NCI-H1105 treated with DMSO at 0.1 percent for 48 hours (cell line): ENCODE measurements around the gene PFKL.
"Not testable (repeated sequence)": the region's sequence is repeated elsewhere in the genome, so short reads cannot be mapped to it uniquely, and the experiment has no call there.

ENCODE experiments used
- DNase-seq: peaks from one replicate; lab custom pipeline; 2025; lab: John Stamatoyannopoulos, UW

PFKL gene

DNA sequence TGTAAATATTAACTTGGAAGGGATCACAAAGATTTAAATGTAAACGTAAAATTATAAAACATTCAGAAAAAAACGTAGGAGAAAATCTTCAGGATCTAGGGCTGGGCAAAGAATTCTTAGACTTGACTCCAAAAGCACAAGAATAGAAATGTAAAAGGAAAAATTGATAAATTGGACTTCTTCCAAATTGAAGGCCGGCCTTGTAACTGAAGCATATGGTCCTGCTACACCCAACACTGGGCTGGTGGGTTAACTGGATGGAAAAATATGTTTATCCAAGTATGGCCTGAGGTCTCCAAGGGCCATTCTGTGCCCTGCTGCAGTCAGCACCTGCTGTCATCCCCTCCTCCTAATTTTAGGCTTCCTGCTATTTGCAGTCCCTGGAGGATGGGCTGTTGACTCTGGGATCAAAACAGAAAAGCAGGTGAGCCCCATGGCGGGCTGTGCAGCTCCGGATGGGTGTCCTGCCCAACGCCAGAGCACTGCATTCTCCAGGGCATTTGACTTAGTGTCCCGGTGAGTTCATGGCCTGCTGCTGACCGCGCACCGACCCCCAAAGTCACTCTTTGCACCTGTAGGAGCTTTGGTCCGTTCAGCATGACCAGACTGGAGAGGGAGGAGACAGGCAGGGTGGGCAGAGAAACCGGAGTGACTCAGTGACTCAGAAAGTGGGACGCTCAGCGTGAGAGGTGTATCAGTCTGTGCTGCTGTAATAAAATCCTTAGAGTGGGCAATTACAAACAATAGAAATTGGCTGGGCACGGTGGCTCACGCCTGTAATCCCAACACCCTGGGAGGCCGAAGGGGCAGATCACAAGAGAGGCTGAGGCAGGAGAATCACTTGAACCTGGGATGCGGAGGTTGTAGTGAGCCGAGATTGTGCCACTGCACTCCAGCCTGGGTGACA lies 20.2 kb upstream of the PFKL start:
- no peak for DNase-seq

DNA sequence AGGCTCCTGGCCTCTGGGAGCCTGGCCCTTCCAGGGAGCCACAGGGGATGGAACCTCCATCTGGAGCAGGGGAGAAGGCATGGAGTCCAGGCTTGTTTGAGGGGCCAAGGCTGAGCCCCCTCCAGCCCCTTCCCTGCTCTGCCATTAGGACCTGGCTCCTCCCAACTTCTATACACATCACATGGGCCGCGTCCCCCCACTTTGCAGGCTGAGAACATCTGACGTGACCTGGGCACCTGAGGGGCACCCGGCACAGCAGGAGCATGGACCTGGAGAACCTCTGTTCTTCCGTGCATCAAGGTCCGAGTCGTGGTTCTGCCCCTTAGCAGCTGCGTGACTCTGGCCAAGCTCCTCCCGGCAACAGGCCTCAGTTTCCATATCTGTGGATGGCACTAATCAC lies 18.1 kb upstream of the PFKL start:
- no peak for DNase-seq

DNA sequence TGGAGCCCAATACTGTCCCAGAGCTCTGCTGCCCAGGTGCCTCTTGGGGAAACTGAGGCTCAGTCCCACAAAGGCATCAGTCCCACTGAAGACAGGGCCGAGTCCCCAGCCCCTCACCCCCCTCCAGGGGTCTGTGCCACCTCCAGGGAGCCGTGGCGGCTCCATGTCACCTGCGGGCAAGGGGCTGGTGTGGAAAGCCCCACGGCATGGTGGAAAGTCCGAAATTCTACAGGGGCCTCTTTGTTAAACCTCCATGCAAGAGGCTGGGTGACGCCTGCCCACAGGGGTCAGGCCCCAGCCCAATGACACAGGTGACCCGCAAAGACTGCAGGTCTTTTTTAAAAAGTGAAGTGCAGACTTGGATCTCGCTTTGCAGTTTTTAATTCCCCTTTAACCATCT lies 17.5 kb upstream of the PFKL start:
- no peak for DNase-seq

DNA sequence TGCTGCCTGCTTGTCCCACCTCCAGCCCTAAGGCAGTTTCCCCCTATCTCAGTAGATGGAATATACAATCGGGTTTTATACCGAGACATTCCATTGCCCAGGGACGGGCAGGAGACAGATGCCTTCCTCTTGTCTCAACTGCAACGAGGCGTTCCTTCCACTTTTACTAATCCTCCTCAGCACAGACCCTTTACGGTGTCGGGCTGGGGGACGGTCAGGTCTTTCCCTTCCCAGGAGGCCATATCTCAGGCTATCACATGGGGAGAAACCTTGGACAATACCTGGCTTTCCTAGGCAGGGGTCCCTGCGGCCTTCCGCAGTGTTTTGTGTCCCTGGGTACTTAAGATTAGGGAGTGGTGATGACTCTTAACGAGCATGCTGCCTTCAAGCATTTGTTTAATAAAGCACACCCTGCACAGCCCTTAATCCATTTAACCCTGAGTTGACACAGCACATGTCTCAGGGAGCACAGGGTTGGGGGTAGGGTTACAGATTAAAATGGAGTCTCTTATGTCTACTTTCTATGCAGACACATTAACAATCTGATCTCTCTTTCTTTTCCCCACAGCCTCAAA lies 16.6 kb upstream of the PFKL start:
- DNase-seq = not testable (repeated sequence)

DNA sequence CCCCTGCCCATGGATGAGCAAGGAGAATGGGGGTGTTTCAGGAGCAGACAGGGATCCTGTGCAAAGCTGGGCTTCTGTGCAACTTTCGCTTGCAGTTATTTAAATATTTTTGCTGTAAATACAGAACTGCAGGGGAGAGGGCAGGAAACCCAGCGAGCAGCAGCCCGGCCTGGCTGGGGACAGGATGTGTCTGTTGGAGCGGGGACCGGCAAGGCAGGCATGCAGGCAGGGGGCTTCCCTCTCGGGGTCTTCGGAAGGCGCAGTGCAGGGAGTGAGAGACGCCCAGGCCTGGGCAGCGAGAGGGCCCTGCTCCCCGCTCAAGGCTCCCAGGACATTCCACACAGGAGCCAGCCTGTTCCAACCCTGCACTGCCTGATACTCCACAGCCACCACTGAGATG lies 15.9 kb upstream of the PFKL start:
- no peak for DNase-seq

DNA sequence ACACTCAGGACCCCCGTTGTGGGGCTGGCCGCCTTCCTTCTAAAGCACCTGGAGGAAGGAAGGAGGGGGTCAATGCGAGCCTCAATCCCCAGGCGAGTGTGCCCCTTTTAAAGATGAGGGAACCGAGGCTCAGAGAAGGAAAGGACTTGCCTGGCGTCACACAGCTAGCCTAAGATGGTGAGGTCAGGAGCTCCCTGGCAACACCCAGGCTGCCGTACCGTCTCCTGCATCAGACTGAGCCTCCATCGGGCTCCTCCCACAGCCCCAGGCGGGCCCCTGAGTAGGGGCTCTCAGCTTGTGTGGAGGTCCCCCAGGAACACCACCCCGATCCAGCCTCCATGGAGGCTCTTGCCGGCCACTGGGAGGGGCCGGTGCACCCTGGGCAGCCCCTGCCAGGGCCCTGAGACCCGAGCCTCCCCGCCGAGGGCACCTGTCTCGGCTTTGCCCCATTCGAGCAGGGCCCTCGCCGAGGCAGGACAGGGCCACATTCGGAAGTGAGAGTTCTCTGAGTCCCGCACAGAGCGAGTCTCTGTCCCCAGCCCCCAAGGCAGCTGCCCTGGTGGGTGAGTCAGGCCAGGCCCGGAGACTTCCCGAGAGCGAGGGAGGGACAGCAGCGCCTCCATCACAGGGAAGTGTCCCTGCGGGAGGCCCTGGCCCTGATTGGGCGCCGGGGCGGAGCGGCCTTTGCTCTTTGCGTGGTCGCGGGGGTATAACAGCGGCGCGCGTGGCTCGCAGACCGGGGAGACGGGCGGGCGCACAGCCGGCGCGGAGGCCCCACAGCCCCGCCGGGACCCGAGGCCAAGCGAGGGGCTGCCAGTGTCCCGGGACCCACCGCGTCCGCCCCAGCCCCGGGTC lies 14.5 kb upstream of the PFKL start, which contains the start of gene AIRE:
AIRE (plus strand) TSS at position 739 of the 855 bp plus-strand sequence. CDS start 131 bp downstream, outside the sequence.
- no peak for DNase-seq

DNA sequence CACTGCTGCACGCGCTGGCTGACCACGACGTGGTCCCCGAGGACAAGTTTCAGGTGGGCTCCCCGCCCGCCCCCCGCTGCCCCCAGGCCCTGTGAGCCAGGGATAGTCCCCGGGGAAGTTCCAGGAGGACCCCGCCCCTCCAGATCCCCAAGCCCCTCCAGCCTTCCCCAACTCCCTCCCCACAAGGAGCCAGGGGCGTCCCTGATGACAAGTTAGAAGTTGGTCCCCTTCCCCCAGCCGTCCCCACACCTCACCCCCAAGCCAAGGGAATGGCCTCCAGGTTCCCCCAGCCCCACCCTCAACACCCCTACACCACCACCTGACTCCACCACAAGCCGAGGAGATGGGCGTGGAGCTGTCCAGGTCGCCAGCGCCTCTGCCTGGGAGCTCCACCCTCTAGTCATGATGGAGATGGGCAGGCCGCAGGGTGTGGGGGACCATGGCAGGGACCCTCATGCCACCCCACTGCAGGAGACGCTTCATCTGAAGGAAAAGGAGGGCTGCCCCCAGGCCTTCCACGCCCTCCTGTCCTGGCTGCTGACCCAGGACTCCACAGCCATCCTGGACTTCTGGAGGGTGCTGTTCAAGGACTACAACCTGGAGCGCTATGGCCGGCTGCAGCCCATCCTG lies 13.7 kb upstream of the PFKL start:
- DNase-seq = no peak

DNA sequence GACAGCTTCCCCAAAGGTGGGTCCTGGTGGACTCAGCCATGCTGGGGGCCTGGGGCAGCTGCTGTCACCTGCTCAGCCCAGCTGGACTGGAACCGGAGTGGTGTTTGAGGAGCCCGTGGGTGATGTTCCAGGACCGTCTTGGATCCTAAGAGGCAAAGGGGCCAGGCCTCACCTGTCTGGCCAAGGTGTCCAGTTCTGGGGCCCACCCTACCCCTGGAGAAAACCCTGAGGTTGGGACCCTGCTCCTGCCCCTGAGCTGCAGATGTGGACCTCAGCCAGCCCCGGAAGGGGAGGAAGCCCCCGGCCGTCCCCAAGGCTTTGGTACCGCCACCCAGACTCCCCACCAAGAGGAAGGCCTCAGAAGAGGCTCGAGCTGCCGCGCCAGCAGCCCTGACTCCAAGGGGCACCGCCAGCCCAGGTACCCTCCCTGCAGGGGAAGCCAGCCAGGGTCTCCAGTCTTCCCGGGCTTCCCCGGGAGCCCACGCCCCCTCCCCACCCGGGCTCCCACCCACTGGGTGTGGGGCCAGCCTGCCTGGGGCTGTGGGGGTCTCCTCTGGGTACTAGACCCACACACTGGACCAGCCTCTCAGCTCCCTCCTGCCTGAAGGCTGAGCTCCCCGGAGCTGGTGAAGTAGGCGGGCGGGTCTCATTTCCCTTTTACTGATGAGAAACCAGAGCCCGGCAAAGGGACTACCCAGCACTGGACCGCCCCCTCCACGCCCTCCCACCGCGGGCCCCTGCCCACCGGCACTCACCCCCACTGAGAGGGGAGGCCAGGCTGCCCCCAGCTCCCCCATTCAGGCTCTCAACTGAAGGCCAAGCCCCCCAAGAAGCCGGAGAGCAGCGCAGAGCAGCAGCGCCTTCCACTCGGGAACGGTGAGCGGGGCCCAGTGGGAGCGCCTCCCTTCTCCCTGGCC lies 12.9 kb upstream of the PFKL start:
- no peak for DNase-seq

DNA sequence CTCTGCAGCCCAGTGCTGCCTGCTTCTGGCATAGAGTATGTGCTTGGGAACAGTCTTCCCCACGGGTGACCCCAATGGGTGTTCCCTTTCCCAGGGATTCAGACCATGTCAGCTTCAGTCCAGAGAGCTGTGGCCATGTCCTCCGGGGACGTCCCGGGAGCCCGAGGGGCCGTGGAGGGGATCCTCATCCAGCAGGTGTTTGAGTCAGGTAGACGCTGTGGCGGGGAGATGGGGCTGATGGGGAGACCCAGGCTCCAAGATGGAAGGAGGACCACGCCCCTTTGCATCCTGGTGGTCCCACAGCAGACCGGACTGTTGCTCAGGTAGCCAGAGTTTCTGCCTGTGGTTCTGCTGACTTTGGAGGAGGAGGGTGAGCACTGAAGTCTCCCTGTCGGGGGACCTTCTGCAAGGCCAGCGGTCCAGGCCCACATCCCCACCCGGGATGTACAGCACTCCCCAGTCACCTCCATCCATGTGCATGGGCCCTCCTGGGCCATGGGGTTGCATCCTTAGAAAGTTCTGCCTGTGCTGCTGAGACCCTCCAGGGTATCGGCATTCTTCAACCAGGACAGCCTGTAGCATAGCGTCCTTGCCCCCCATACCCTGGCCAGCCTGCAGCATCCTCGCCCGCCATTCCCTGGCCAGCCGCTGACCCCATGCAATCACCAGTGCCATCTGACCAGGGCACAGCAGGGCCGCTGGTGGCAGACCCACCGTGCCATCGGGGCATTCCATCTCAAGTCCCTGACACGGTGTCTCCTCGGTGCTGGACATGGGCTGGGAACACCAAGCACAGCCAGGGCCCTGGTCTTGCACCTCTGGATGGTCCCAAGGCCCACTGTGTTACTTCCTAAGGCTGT lies 11.4 kb upstream of the PFKL start:
- DNase-seq = no peak

DNA sequence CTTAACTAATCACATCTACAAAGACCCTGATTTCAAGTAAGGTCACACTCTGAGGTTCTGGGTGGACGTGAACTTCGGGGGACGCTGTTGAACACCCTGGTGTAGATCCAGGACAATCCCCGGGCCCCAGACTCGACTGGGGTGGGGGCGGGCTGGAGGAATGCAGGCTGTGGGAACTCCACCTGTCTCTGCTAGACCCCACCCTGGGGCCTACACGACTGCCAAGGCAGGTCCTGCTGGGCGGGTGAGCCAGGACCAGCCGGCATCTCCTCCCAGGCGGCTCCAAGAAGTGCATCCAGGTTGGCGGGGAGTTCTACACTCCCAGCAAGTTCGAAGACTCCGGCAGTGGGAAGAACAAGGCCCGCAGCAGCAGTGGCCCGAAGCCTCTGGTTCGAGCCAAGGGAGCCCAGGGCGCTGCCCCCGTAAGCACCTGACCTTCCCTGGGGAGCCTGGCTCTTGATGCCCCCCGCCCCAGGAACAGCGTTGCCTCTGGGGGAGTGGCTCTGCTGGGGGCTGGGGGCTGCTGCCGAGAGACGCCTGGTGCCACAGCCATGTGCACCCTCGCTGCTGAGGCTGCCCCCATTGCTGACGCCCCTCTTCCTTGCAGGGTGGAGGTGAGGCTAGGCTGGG lies 10.4 kb upstream of the PFKL start:
- no peak for DNase-seq

DNA sequence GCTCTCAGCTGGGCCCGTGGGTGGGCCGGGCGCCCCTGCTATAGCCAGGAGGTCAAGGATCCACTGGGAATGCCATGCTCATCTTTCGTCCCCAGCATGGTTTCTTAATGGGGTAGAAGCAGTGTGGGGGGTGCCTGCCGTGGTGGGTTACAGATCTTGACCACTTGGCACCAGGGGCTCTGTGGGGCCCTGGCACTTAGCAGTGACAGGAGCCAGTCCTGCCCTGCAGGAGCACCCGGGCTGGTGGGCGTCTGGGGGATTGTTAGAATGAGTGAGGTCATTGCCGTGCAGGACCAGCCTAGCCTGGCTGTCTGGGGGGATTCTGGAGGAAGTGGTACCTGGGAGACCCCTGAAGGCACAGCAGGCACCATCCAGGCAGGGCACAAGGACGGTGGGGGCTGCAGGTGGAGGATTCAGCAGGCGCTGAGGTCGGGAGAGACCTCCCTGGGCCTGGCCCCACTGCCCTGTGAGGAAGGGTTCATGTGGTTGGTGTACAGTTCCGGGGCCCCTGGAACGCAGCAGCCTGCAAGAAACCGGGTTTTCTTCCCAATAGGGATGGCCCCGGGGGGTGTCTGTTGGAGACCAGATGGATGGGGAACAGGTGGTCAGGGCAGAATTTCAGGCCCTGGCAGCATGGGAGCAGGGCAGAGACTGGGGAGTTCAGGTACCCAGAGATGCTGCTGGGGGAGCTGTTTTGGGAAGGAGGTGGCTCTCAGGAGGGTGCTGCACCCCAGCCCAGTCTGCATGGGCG lies 9.4 kb upstream of the PFKL start:
- no peak for DNase-seq

DNA sequence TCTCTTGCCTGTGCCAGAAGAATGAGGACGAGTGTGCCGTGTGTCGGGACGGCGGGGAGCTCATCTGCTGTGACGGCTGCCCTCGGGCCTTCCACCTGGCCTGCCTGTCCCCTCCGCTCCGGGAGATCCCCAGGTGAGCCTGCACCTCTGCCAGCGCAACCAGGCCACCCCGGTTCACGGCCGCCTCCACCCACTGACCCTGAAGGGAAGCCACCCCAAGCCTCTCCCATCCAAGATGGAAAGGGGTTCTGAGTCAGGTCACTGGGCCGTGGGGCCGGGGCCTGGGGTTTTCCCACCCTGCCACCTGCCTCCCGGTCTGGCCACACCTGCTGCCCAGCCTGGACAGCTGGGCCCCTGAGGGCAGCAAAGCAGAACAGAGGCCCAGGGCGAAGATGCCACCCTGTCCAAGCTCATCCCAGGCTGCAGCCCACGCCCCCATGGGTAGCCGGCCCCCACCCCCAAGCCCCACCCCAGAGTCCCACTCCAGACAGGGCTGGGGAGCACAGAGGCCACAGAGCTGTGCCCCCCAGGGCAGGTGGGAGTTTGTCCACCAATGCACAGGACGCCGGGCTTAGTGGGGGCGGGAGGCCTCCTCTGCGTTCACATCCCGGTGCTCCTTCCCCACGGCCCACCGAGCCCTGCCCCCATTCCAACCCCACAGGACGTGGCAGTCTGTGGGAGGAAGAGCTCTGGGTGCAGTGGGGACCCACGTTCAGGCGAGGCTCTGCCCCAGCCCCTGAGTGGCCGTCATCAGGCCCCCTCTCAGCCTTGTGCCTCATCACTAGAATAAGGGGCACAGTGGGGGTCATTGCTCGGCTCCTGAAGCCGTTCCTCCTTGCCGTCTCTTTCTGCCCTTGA lies 8.5 kb upstream of the PFKL start:
- no peak for DNase-seq

DNA sequence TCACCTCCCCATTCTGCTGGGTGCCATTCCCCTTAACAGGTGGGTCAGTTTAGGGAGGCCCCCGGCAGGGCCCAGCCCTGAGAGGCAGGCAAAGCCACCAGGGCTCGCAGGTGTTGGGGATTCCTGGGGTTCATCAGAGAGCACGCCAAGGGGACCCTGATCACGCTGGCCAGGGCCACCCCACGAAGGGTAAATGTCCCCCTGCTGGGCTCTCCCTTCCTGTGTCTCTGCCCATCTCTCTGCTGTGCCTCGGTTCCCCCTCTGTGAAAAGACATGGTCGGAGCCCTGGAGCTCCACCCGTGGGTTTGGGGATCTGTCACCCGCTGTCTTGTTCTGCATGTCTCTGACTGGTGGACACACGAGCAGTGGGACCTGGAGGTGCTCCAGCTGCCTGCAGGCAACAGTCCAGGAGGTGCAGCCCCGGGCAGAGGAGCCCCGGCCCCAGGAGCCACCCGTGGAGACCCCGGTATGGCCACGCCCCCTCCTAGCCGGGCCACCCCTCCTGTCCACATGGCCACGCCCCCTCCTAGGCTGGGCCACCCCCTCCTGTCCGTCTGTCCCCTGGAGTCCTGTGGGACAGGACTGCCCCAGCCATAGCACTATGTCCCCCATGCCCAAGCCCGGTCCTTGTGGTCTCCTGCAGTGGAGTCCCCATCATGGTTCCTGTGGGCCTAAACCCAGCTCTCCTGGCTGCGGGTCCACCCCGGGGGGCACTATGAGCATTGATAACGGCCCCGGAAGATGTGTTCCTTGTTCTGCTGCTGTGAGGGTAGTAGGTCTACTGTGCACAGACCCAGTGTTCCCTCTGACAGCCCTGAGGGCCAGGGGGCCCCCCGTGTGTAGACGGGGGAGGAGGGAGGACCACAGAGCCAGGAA lies 7.7 kb upstream of the PFKL start:
- DNase-seq = no peak

DNA sequence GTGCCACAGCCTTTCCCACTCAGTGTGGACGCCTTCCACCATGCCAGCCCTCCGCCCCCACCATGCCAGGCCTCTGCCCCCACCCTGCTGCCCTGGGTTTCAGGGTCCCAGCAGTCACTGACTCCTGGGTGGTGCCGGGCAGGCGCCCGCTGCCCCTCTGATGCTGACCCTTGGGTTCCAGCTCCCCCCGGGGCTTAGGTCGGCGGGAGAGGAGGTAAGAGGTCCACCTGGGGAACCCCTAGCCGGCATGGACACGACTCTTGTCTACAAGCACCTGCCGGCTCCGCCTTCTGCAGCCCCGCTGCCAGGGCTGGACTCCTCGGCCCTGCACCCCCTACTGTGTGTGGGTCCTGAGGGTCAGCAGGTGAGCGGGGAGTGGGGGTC lies 7.0 kb upstream of the PFKL start:
- DNase-seq = no peak

DNA sequence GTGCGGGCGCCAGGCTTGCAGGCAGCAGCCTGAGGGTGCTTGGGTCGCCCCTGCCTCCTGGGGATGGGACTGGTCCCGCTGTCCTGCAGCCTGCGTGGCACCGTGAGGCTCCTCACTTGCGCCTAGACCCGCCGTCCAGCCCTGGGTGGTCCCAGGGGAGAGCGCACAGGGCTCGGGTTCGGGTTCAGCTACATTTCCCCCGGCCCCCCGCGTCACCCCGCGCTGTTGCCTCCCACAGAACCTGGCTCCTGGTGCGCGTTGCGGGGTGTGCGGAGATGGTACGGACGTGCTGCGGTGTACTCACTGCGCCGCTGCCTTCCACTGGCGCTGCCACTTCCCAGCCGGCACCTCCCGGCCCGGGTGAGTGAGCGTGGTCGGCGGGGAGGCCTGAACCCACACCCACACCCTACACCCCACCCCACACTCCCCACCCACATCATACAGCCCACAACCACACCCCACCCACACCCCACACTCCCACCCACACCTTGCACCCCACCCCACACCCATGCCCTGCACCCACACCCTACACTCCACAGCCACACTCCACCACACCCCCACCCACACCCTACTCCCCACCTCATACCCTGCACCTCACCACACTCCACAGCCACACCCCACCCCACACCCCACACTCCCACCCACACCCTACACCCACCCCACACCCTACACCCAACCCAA lies 6.2 kb upstream of the PFKL start:
- DNase-seq = no peak

DNA sequence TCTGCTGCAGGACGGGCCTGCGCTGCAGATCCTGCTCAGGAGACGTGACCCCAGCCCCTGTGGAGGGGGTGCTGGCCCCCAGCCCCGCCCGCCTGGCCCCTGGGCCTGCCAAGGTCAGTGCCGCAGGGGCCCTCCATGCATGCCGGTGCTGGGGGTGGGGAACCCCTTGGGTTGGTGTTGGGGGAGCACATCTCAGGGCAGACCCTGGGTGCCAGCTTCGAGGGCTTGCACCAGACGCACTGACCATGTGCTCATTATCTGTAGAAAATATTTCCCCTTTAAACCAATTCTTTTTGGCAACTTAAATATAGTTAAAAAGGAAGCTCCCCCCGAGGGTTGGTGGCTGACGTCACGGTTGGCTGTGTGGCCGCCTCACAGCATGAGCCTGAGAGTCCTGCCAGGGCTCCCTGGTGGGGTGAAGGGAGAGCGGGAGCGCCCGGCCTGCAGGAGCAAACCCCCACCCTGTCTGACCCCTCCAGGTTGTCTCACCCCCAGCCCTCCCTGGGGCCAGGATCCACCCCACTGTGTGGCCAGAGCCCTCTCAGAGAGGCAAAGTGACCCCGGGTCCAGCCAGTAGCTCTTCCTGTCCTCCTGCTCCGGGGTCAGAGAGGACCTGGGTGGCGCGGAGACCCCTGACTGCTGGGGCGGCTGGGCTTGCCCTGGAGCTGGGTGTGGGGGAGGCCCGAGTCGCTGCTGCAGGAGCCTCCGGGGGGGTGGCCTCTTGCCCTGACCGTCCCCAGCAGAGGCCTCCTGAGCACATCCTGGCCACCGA lies 5.3 kb upstream of the PFKL start:
- DNase-seq = no peak
